Testis (tissue), 3 donors: Measurements from ENCODE around the gene ATP6V1G1. TPM values are rescaled to one million over a fixed set of nuclear protein-coding genes. Genes with fewer than 3 reads are reported as not detected.

Experiments used
- DNase-seq: peaks from one replicate; pipeline ENCODE4 v3.0.0-alpha.2; 2019
- H3K27ac ChIP-seq, 2 donors: fragments of 200-600 bp; sonication (generic); one replicate each; pipeline ENCODE4 v1.5.1; 2019
- H3K27me3 ChIP-seq: fragments of 200-600 bp; sonication (generic); one replicate; pipeline ENCODE4 v1.5.1; 2019
- H3K36me3 ChIP-seq: fragments of 200-600 bp; sonication (generic); one replicate; pipeline ENCODE4 v1.5.1; 2017; ENCODE audit warnings: low read depth; ENCODE audit errors: missing control alignments
- H3K4me1 ChIP-seq: fragments of 200-600 bp; sonication (generic); one replicate; pipeline ENCODE4 v1.5.1; 2019
- H3K4me3 ChIP-seq, 2 donors: fragments of 200-600 bp; sonication (generic); one replicate each; pipeline ENCODE4 v1.5.1; 2017 to 2019
- H3K9me3 ChIP-seq: fragments of 200-600 bp; sonication (generic); one replicate; pipeline ENCODE4 v1.5.1; 2017
- CTCF ChIP-seq, 3 experiments: fragments of 450-650 bp in 2 of 3; fragments of 200-600 bp in 1 of 3; sonication (generic) in 1 of 3; IDR thresholded peaks; one replicate each; pipeline ENCODE4 v1.5.1; 2016 to 2019; ENCODE audit warnings: antibody characterized with exemption in 3 of 3, mild to moderate bottlenecking in 2 of 3, moderate library complexity in 1 of 3
- POLR2A ChIP-seq: fragments of 450-650 bp; IDR thresholded peaks from one replicate; pipeline ENCODE4 v1.6.1; 2017; ENCODE audit warnings: antibody characterized with exemption, mild to moderate bottlenecking, moderate library complexity
- WGBS, 2 donors: methylation state at CpG; one replicate each; pipeline ENCODE4 v1.1.5; 2018; 5-methylcytosine and 5-hydroxymethylcytosine counted together
- intact Hi-C: fragments of 100-400 bp; cut with DNase I; formaldehyde crosslinking; loops from one replicate; pipeline ENCODE4 v1.15.1; 2023; ENCODE audit warnings: low total_unique reads
- polyA plus RNA-seq: library from polyadenylated mRNA; stranded (reverse); fragments of 350-450 nt; fragmentation: Illumina TruSeq; extraction: RNeasy Lipid Tissue Mini Kit (QIAGEN cat#74804); gene quantifications from one replicate; pipeline ENCODE4 v1.2.3, GENCODE V29; 2014; ENCODE audit warnings: low read depth, low replicate concordance; ENCODE audit not compliant: insufficient read depth
- total RNA-seq, 2 donors: library from RNA; depleted of rRNA; stranded (reverse); fragments of >200 nt; gene quantifications; one replicate each; pipeline ENCODE4 v1.2.3, GENCODE V29; 2016

Gene ATP6V1G1
- total and polyA plus RNA-seq, 3 donors from 2014 or later, result 215 to 243 (median 233) TPM

- 87 to 92% methylated on average over 6 of the region's 6 CpGs for WGBS, 2 donors
- DNase-seq, result no peak
- no peak for TF ChIP-seq POLR2A
- TF ChIP-seq CTCF (IDR thresholded peaks at IDR 0.05), result no peak
- H3K4me1 ChIP-seq, result no peaks in the 10 kb centered on the region
- H3K27me3 ChIP-seq, result no peaks in the 10 kb centered on the region
- no peak overlapping the region for H3K4me3 ChIP-seq
- no peaks in the 10 kb centered on the region for H3K9me3 ChIP-seq
- no peak overlapping the region for H3K27ac ChIP-seq
- intact Hi-C loops, result no loop called here
- H3K36me3 ChIP-seq, result no peaks in the 10 kb centered on the region
These were observed 46.8 kb downstream of the ATP6V1G1 start for GRCh38 chr9:114634387-114634786.

GRCh38 chr9:114638404-114638803 lies 50.8 kb downstream of the ATP6V1G1 start:
- TF ChIP-seq POLR2A (no peak), CTCF (IDR thresholded peaks at IDR 0.05) (no peak)
- Histone ChIP-seq H3K27ac (no peak overlapping the region), H3K4me3 (no peak overlapping the region), H3K9me3 (no peaks in the 10 kb centered on the region), H3K4me1 (no peaks in the 10 kb centered on the region), H3K36me3 (no peaks in the 10 kb centered on the region), H3K27me3 (no peaks in the 10 kb centered on the region)
- no peak for DNase-seq
- intact Hi-C loops, result no loop called here
- 87 to 93% methylated on average over 5 to 8 of the region's 8 CpGs for WGBS, 2 donors

- no peak for DNase-seq
- no peaks in the 10 kb centered on the region for H3K9me3 ChIP-seq
- 67 to 81% methylated on average over 1 of the region's 1 CpG for WGBS, 2 donors
- TF ChIP-seq POLR2A (no peak), CTCF (IDR thresholded peaks at IDR 0.05) (no peak)
- H3K4me1 ChIP-seq, result no peaks in the 10 kb centered on the region
- no peak overlapping the region for H3K27ac ChIP-seq
- no peaks in the 10 kb centered on the region for H3K36me3 ChIP-seq
- H3K27me3 ChIP-seq, result no peaks in the 10 kb centered on the region
- intact Hi-C loops, result no loop called here
- no peak overlapping the region for H3K4me3 ChIP-seq
These were observed 54.4 kb downstream of the ATP6V1G1 start for GRCh38 chr9:114641967-114642366.

- TF ChIP-seq POLR2A, result no peak
- TF ChIP-seq CTCF (IDR thresholded peaks at IDR 0.05), result no peak
- Histone ChIP-seq H3K27ac (no peak overlapping the region), H3K9me3 (no peaks in the 10 kb centered on the region), H3K36me3 (no peaks in the 10 kb centered on the region), H3K4me3 (no peak overlapping the region), H3K4me1 (no peaks in the 10 kb centered on the region), H3K27me3 (no peaks in the 10 kb centered on the region)
- 90 to 93% methylated on average over 6 to 8 of the region's 8 CpGs for WGBS, 2 donors
- no peak for DNase-seq
- intact Hi-C loops, result no loop called here
These were observed 55.4 kb downstream of the ATP6V1G1 start for GRCh38 chr9:114643001-114643400.

- 89% methylated on average over 5 of the region's 5 CpGs for WGBS, 2 donors
- Histone ChIP-seq H3K27me3 (no peaks in the 10 kb centered on the region), H3K9me3 (no peaks in the 10 kb centered on the region), H3K36me3 (no peaks in the 10 kb centered on the region), H3K27ac (no peak overlapping the region), H3K4me3 (no peak overlapping the region), H3K4me1 (no peaks in the 10 kb centered on the region)
- TF ChIP-seq CTCF (IDR thresholded peaks at IDR 0.05) (no peak), POLR2A (no peak)
- DNase-seq, result no peak
- intact Hi-C loops, result no loop called here
These were observed 56.3 kb downstream of the ATP6V1G1 start for GRCh38 chr9:114643896-114644295.
